Immature natural killer cell (primary cell): ENCODE results near the gene TLN1. TPM values are rescaled to one million over a fixed set of nuclear protein-coding genes. Genes with fewer than 3 reads are reported as not detected.

Source experiments
- DNase-seq, 3 donors: peaks; one replicate each; pipeline ENCODE4 v3.0.0; 2022; ENCODE audit warnings: mixed read lengths in 1 of 3
- H3K27ac Mint-ChIP-seq, 6 donors: one replicate each; pipeline ENCODE4 v1.8.0; 2020; ENCODE audit warnings: mixed read lengths in 6 of 6, mild to moderate bottlenecking in 5 of 6, inconsistent platforms in 4 of 6, moderate library complexity in 3 of 6
- H3K27me3 Mint-ChIP-seq, 3 donors: one replicate each; pipeline ENCODE4 v1.8.0; 2020 to 2021; ENCODE audit warnings: low read depth in 3 of 3, mild to moderate bottlenecking in 3 of 3, mixed read lengths in 3 of 3, moderate library complexity in 3 of 3, inconsistent platforms in 1 of 3
- H3K36me3 Mint-ChIP-seq, 3 donors: one replicate each; pipeline ENCODE4 v1.8.0; 2020; ENCODE audit warnings: mixed read lengths in 3 of 3, inconsistent platforms in 2 of 3, mild to moderate bottlenecking in 2 of 3
- H3K4me1 Mint-ChIP-seq, 2 donors: one replicate each; pipeline ENCODE4 v1.8.0; 2020; ENCODE audit warnings: inconsistent platforms in 2 of 2, mild to moderate bottlenecking in 2 of 2, mixed read lengths in 2 of 2, moderate library complexity in 1 of 2
- H3K4me3 Mint-ChIP-seq, 5 donors: one replicate each; pipeline ENCODE4 v1.8.0; 2020; ENCODE audit warnings: mild to moderate bottlenecking in 5 of 5, mixed read lengths in 5 of 5, inconsistent platforms in 3 of 5, moderate library complexity in 3 of 5
- H3K9me3 Mint-ChIP-seq, 6 donors: one replicate each; pipeline ENCODE4 v1.8.0; 2020; ENCODE audit warnings: mild to moderate bottlenecking in 6 of 6, mixed read lengths in 6 of 6, inconsistent platforms in 4 of 6, moderate library complexity in 3 of 6
- polyA plus RNA-seq, 3 donors: library from polyadenylated mRNA; unstranded; fragments of 300-500 nt; fragmentation: Illumina TruSeq; gene quantifications; one replicate each; pipeline ENCODE4 v1.2.3, GENCODE V29; 2021

The TLN1 gene
- polyA plus RNA-seq, 3 donors from 2014 or later: 21.4 to 260 (median 61.5) TPM

DNA sequence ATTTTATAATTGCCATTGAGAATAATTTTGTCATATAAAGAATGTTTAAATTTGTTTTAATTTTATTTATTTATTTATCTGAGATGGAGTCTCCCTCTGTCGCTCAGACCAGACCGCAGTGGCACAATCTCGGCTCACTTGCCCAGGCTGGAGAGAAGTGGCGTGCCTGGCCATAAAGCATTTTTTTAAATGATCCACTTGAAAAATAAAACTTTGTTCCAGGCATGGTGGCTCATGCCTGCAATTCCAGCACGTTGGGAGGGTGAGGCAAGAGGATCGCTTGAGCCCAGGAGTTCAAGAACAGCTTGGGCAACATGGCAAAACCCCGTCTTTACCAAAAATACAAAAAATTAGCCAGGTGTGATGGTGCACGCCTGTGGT, 79.2 kb downstream of the TLN1 start:
- Mint-ChIP-seq H3K27me3 (peaks cover 8 to 16% (median 14%) of the 10 kb centered on the region in 3 donors), H3K27ac (no peak overlapping the region), H3K4me3 (no peak overlapping the region), H3K4me1 (peaks cover 47 to 54% of the 10 kb centered on the region in 2 donors), H3K36me3 (no peaks in the 10 kb centered on the region), H3K9me3 (peaks cover 0 to 2% (median 1%) of the 10 kb centered on the region in 6 donors)
- no peak for DNase-seq

- H3K4me3 Mint-ChIP-seq: no peak overlapping the region
- no peaks in the 10 kb centered on the region for H3K36me3 Mint-ChIP-seq
- DNase-seq: no peak
- H3K27me3 Mint-ChIP-seq: peaks cover 8 to 16% (median 14%) of the 10 kb centered on the region in 3 donors
- no peaks in the 10 kb centered on the region for H3K9me3 Mint-ChIP-seq
- peaks cover 47 to 54% of the 10 kb centered on the region in 2 donors for H3K4me1 Mint-ChIP-seq
- no peak overlapping the region for H3K27ac Mint-ChIP-seq
Measured at GRCh38 chr9:35651956-35652828, 79.8 kb downstream of the TLN1 start.

DNA sequence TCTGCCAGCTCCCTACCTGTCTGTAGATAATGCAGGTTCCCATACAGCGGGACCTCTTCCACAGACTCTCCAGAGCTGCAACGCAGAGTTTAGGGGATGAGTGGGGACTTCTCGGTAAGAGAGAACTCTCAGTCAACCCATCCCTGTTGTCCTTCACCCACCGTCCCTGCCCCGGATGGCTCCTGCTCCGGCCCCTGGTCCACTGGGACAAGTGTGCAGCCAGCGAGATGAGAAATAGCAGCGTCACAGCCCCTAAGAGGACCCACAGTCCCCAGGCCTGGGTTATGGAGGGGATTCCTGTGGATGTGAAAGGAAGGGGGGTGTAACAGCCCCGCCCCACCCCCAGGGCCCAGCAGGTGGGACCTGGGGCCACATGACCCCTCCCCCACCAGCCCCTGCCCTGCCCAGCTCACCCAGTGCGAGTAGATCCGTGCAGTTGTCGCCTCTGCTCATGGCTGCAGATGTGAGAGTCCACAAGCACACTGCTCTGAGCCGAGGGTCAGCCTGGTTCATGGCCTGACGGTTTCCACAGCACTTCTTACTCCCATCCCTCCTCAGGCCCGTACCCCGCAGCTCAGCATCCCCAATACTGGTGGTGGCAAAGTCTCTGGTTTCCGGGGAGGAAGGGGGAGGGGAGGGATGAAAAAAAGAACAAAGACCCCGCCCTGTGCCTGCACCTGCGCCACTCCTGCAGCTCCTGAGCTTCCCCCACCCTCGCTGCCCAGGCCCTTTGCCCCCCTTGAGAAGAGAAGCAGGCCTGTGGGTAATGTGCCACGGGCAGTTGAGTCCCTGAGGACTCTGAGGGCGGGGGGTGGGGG, 81.4 kb downstream of the TLN1 start, which contains the start of gene SIT1:
Gene SIT1 (minus strand): TSS at position 591 of the 818 bp plus-strand sequence. CDS start 78 bp downstream, at position 513.
- H3K4me1 Mint-ChIP-seq: peaks cover 45 to 51% of the 10 kb centered on the region in 2 donors
- H3K4me3 Mint-ChIP-seq: no peak within 1 kb of the TSS

DNA sequence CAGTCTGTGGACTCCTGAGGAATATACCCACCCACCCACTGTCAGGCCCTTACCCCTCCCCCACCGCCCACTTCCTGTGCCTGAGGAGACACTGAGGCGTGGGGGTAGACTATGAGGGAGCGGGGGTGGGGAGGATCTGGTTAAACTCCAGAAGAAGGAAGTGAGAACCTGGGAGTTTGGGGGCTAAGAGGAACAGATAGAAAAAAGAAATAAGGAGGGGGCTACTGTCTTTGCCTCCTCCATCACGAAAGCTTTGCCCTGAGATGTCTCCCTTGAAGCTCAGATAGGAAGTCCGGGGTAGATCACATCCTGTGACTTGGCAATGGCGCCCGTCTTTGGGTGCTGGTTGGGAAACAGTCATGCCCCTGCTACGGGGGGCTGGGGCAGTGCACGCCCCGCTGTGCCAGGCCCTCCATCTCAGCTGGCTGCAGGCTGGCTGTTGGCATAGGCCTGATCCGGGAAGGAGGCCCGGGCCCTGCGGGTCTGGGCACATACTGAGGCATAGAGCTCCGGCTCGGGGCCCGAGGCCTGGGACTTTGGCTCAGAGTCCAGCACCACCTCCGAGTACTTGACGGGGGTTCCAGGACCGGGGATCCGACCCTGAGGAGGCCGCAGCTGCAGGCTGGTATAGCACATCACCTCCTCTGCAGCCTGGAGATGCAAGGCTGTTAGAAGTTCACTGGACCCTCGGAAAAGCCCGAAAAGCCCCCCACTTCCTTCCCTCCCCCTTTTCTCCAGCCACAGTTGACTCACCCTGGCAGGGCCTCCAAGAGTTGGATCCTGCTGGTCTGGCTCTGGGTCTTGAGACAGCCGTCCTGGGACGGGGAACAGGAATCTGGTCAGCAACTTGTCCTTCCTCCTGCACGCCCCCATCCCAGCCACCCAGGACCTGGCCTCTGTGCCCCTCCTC, 82.3 kb downstream of the TLN1 start:
- Mint-ChIP-seq H3K9me3 (no peaks in the 10 kb centered on the region), H3K4me3 (peak overlapping the region in 3 of 5 donors; percentile 25 to 41 (median 30)), H3K4me1 (peaks cover 47 to 57% of the 10 kb centered on the region in 2 donors), H3K36me3 (no peaks in the 10 kb centered on the region), H3K27me3 (peaks cover 10 to 18% (median 10%) of the 10 kb centered on the region in 3 donors), H3K27ac (peak overlapping the region in 4 of 6 donors; percentile 60 to 79 (median 72))
- DNase-seq: no peak

More for the DNA sequence above, 81.4 kb downstream of the TLN1 start, which contains the start of gene SIT1:
- Mint-ChIP-seq H3K36me3 (no peaks in the 10 kb centered on the region), H3K27me3 (peaks cover 10 to 18% (median 10%) of the 10 kb centered on the region in 3 donors), H3K27ac (peak within 1 kb of the TSS in 3 of 6 donors; percentile 15 to 50 (median 37)), H3K9me3 (no peaks in the 10 kb centered on the region)
- DNase-seq: no peak

Other genes starting within 250 kb of the TLN1 start
- gene RUSC2, start 242.1 kb downstream of the TLN1 start, polyA plus RNA-seq: under 1 TPM in 2 of 3 donors, not detected in 1; 0.44 to 0.69 TPM
- 10 to 100 TPM in 1 of 3 donors, 1 to 10 TPM in 2; 6.5 to 23.7 (median 8.1) TPM for gene TESK1, start 126.9 kb downstream of the TLN1 start, polyA plus RNA-seq
- 10 to 100 TPM in 2 of 3 donors, 1 to 10 TPM in 1; 6.2 to 18.4 (median 10.1) TPM for gene CD72, start 113.8 kb downstream of the TLN1 start, polyA plus RNA-seq
- 1 to 10 TPM in 1 of 3 donors, under 1 TPM in 2; 0.26 to 1.4 (median 0.49) TPM for gene SIT1, start 81.3 kb downstream of the TLN1 start, polyA plus RNA-seq
- 10 to 100 TPM in 1 of 3 donors, not detected in 2; 23.0 TPM for gene RMRP, start 74.2 kb downstream of the TLN1 start, polyA plus RNA-seq
- 100 to 1,000 TPM; 101 to 106 (median 103) TPM for gene CCDC107, start 73.9 kb downstream of the TLN1 start, polyA plus RNA-seq
- gene ARHGEF39, start 67.0 kb downstream of the TLN1 start, polyA plus RNA-seq: 1 to 10 TPM in 2 of 3 donors, under 1 TPM in 1; 0.92 to 1.9 (median 1.1) TPM
- not detected for gene CA9, start 58.3 kb downstream of the TLN1 start, polyA plus RNA-seq
- under 1 TPM in 1 of 3 donors, not detected in 2; 0.28 TPM for gene TPM2, start 42.3 kb downstream of the TLN1 start, polyA plus RNA-seq
- 10 to 100 TPM; 47.8 to 59.3 (median 50.0) TPM for gene CREB3, start 471 bp upstream of the TLN1 start, polyA plus RNA-seq
- gene GBA2, start 17.0 kb upstream of the TLN1 start, polyA plus RNA-seq: 10 to 100 TPM; 20.3 to 43.3 (median 37.4) TPM
- 10 to 100 TPM in 1 of 3 donors, 1 to 10 TPM in 2; 5.4 to 10.6 (median 8.2) TPM for gene RGP1, start 17.1 kb upstream of the TLN1 start, polyA plus RNA-seq
- gene MSMP, start 22.1 kb upstream of the TLN1 start, polyA plus RNA-seq: 1 to 10 TPM in 1 of 3 donors, not detected in 2; 1.3 TPM
- under 1 TPM in 1 of 3 donors, not detected in 2; 0.46 TPM for gene NPR2, start 59.4 kb upstream of the TLN1 start, polyA plus RNA-seq
- 1 to 10 TPM in 1 of 3 donors, under 1 TPM in 1, not detected in 1; 0.43 to 2.1 TPM for gene SPAG8, start 80.1 kb upstream of the TLN1 start, polyA plus RNA-seq
- 100 to 1,000 TPM; 105 to 124 (median 122) TPM for gene HINT2, start 82.8 kb upstream of the TLN1 start, polyA plus RNA-seq
- gene FAM221B, start 96.5 kb upstream of the TLN1 start, polyA plus RNA-seq: not detected
- gene TMEM8B, start 97.0 kb upstream of the TLN1 start, polyA plus RNA-seq: 1 to 10 TPM; 1.1 to 2.1 (median 1.6) TPM
- gene OR13J1, start 138.2 kb upstream of the TLN1 start, polyA plus RNA-seq: not detected
- gene HRCT1, start 174.0 kb upstream of the TLN1 start, polyA plus RNA-seq: not detected
- gene SPAAR, start 177.3 kb upstream of the TLN1 start, polyA plus RNA-seq: not detected
- gene OR2S2, start 226.0 kb upstream of the TLN1 start, polyA plus RNA-seq: not detected